ENCODE measurements around the gene FSIP1. TPM values are rescaled to one million over a fixed set of nuclear protein-coding genes. Genes with fewer than 3 reads are reported as not detected.

The FSIP1 gene
- total and polyA plus RNA-seq, 9 of the 15 experiments (the other 6 are each of a cell fraction or from before 2014, with no cell fraction given): 0.07 to 0.51 (median 0.29) TPM

DNA sequence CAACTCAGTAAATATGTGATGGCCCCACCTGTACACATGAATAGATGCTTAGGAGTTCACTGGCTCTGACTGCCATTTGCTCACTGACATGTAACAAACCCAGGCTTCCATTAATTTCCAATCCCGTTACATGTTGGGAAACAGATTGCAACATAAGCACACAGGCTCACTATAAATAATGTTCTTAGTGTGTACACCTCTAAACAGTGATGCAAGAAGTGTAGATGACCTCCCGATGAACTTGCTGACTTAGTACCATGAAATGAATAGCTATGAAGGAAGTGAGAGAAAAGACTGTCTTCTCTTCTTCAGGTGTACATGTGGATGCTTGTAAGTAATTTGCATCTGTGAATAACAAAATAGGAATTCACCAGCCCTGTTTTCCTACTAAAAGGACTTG, 21.4 kb upstream of the FSIP1 start:
- Histone ChIP-seq H3K9ac (ENCODE audit: insufficient read depth in 1 of 2, low read depth in 2 of 2, low read length in 2 of 2) (no peak overlapping the region), H3K27me3 (ENCODE audit: control insufficient read depth in 2 of 2, insufficient read depth in 2 of 2, low read length in 2 of 2) (peaks cover 29 to 30% of the 10 kb centered on the region in 2 experiments; a peak in 4 of 5 replicates), H3K9me3 (replicated peaks; ENCODE audit: control insufficient read depth, insufficient read depth, low read depth, low read length) (no peaks in the 10 kb centered on the region), H4K20me1 (replicated peaks; ENCODE audit: control insufficient read depth, insufficient read depth, low read length) (0 out of 2 replicates have a peak, but pooled peaks cover 2% of the 10 kb centered on the region), H2AFZ (ENCODE audit: low read depth, low read length) (no peak overlapping the region), H3K4me3 (no peak overlapping the region), H3K79me2 (ENCODE audit: control insufficient read depth, insufficient read depth, low read length) (no peaks in the 10 kb centered on the region), H3K4me2 (ENCODE audit: insufficient read depth, low read length) (no peak overlapping the region), H3K36me3 (ENCODE audit: control insufficient read depth, insufficient read depth, low read length) (no peaks in the 10 kb centered on the region), H3K9me1 (ENCODE audit: control insufficient read depth, insufficient read depth, low read length) (no peaks in the 10 kb centered on the region), H3K27ac (ENCODE audit: extremely low read depth, low read depth, low read length) (no peak overlapping the region), H3K4me1 (replicated peaks in 1 of 2; ENCODE audit: control insufficient read depth in 2 of 2, insufficient read depth in 2 of 2, low read length in 2 of 2) (no peaks in the 10 kb centered on the region; a peak in 1 of 5 replicates)
- no peak for TF ChIP-seq STAG1 (CRISPR knock-in tag; IDR thresholded peaks at IDR 0.05; ENCODE audit: borderline replicate concordance)
- no peak for TF ChIP-seq NR2C2 (CRISPR knock-in tag; IDR thresholded peaks at IDR 0.05)
- TF ChIP-seq NR2C2 (tag; IDR thresholded peaks at IDR 0.05): 0 out of 2 replicates have a peak, but pooled peaks have one; percentile 26
- TF ChIP-seq CEBPG (CRISPR knock-in tag; IDR thresholded peaks at IDR 0.05): no peak
- TF ChIP-seq CEBPG (tag; conservative IDR thresholded peaks at IDR 0.05 in 1 of 2, IDR thresholded peaks at IDR 0.05 in 1 of 2): peak; percentile 79 to 86
- TF ChIP-seq, protein P1, sequence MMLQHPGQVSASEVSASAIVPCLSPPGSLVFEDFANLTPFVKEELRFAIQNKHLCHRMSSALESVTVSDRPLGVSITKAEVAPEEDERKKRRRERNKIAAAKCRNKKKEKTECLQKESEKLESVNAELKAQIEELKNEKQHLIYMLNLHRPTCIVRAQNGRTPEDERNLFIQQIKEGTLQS (IDR thresholded peaks at IDR 0.05): peak; percentile 46; the same call in 1 of the 2 replicates
- TF ChIP-seq, protein P1 (CRISPR knock-in tag; conservative IDR thresholded peaks at IDR 0.05): no peak
- TF ChIP-seq KAT7 (CRISPR knock-in tag; IDR thresholded peaks at IDR 0.05; ENCODE audit: borderline replicate concordance): no peak
- peak; percentile 89 for TF ChIP-seq CEBPB (tag; IDR thresholded peaks at IDR 0.05)
- FAIRE-seq (no peak), ATAC-seq (no peak), DNase-seq (ENCODE audit: extremely low read depth in 1 of 4, low spot score in 3 of 4) (no peak)
- ChIA-PET POLR2A (no interaction called here), CTCF (ENCODE audit: low intra/inter-chr PET ratio) (no interaction called here)
- intact Hi-C loops (cut with micrococcal nuclease) (no loop called here), in situ Hi-C loops (cut with MboI) (no loop called here)
- 3% methylated on average over 2 of the region's 2 CpGs for WGBS (ENCODE audit: insufficient coverage, low coverage, missing lambda C conversion rate)
- no TSS peak for BruUV-seq (replicated peaks)

Data from K562 (cell line).